ENCODE data around the gene UBTD1.

UBTD1 gene

GRCh38 chr10:97499561-97500296 is 1.0 kb downstream of the UBTD1 start:
- POLR2A ChIA-PET = no interaction called here
- CTCF ChIA-PET = interaction anchor here (0.8 to 1.8 kb wide), 6 partner anchors 10 to 91 kb away, joined by 3 to 7 read pairs (median 3); no protein-coding TSS in a partner anchor
- TF ChIP-seq, protein P1, sequence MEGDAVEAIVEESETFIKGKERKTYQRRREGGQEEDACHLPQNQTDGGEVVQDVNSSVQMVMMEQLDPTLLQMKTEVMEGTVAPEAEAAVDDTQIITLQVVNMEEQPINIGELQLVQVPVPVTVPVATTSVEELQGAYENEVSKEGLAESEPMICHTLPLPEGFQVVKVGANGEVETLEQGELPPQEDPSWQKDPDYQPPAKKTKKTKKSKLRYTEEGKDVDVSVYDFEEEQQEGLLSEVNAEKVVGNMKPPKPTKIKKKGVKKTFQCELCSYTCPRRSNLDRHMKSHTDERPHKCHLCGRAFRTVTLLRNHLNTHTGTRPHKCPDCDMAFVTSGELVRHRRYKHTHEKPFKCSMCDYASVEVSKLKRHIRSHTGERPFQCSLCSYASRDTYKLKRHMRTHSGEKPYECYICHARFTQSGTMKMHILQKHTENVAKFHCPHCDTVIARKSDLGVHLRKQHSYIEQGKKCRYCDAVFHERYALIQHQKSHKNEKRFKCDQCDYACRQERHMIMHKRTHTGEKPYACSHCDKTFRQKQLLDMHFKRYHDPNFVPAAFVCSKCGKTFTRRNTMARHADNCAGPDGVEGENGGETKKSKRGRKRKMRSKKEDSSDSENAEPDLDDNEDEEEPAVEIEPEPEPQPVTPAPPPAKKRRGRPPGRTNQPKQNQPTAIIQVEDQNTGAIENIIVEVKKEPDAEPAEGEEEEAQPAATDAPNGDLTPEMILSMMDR (IDR thresholded peaks at IDR 0.05; ENCODE audit: control extremely low read depth, extremely low read depth, low read depth, missing control alignments) = no peak
- no peak for DNase-seq (ENCODE audit: extremely low spot score)

DNA sequence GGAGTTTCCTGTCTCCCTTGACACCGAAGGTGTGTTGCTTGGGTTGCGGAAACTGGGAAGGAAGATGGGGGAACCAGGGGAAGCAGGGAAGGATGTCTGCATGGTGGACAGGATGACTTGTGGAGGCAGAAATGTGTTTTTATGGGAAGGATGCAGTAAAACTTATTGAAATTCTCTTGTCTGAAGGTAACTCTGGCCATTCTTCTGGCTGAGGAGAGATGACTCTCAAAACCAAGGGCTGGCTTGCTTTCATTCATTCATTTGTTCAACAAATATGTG is 1.5 kb downstream of the UBTD1 start:
- no peak for DNase-seq (ENCODE audit: extremely low spot score)
- POLR2A ChIA-PET = no interaction called here

GRCh38 chr10:97502916-97503315 is 4.2 kb downstream of the UBTD1 start:
- CTCF ChIA-PET = no interaction called here
- DNase-seq (ENCODE audit: extremely low spot score) = no peak
- TF ChIP-seq, protein P1 (IDR thresholded peaks at IDR 0.05; ENCODE audit: control extremely low read depth, extremely low read depth, low read depth, missing control alignments) = no peak
- POLR2A ChIA-PET = no interaction called here

More for the DNA sequence above, 1.5 kb downstream of the UBTD1 start:
- CTCF ChIA-PET = no interaction called here
- TF ChIP-seq, protein P1 (IDR thresholded peaks at IDR 0.05; ENCODE audit: control extremely low read depth, extremely low read depth, low read depth, missing control alignments) = no peak

GRCh38 chr10:97503406-97503805 is 4.7 kb downstream of the UBTD1 start:
- TF ChIP-seq, protein P1 (IDR thresholded peaks at IDR 0.05; ENCODE audit: control extremely low read depth, extremely low read depth, low read depth, missing control alignments) = no peak
- CTCF ChIA-PET = no interaction called here
- DNase-seq (ENCODE audit: extremely low spot score) = no peak
- POLR2A ChIA-PET = no interaction called here

DNA sequence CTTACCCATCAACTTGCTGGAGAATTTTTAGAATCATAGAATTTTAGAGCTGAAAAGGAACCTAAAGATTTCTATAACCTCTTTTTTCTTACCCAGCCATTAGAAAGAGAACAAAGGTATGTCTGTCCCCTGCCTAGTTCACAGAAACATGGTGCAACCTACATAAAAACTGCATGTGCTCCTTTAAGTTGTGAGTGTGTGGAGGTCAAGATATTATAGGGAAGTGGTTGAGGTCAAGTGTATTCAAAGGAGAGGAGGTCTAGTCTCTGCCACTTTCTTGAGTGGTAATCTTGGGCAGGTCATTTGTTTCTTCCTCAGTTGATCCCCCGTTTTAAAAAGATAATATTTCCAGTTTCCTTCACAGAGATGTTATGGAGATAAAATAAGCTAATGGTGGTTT is 6.4 kb downstream of the UBTD1 start:
- POLR2A ChIA-PET = no interaction called here
- DNase-seq (ENCODE audit: extremely low spot score) = no peak
- CTCF ChIA-PET = interaction anchor here (1.0 to 1.4 kb wide), 2 partner anchors 10 to 22 kb away, joined by 3 read pairs; no protein-coding TSS in a partner anchor
- TF ChIP-seq, protein P1 (IDR thresholded peaks at IDR 0.05; ENCODE audit: control extremely low read depth, extremely low read depth, low read depth, missing control alignments) = no peak

- TF ChIP-seq, protein P1 (IDR thresholded peaks at IDR 0.05; ENCODE audit: control extremely low read depth, extremely low read depth, low read depth, missing control alignments) = no peak
- ChIA-PET POLR2A (no interaction called here), CTCF (interaction anchor here (1.4 kb wide), 1 partner anchor 24 kb away, joined by 3 read pairs; no protein-coding TSS in a partner anchor)
- DNase-seq (ENCODE audit: extremely low spot score) = no peak
These were observed 7.7 kb downstream of the UBTD1 start for GRCh38 chr10:97506199-97506991.

Measured in GM10248 (cell line).